ENCODE results near the gene PPIG.

PPIG gene

GRCh38 chr2:169584005-169584877, at the start of gene PPIG:
Gene PPIG (plus strand): TSS chr2:169584351. CDS start chr2:169604042, 19,691 bp downstream.
- TF ChIP-seq GATA2 (IDR thresholded peaks at IDR 0.05; ENCODE audit: low read depth, low read length) = no peak
- no peak for TF ChIP-seq GATA3 (IDR thresholded peaks at IDR 0.05; ENCODE audit: low read depth, low read length)

DNA sequence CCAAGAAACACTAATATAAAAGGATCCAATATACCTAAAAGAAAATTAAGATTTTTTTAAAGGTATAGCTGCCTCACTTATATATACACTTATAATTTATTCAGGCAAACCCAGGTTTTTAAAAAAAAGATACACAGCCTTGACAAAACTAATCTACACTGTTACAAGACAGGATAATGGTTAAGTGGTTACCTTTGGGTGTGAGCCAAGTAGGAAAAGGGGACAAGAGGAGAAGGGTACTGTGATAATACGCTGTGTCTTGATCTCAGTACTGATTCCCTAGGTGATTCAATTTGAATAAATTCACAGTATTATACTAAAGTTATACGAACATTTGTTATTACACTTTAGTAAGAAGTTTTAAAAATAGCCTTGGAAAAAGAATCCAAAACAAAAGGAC, 44.0 kb upstream of the PPIG start:
- TF ChIP-seq GATA3 (IDR thresholded peaks at IDR 0.05; ENCODE audit: low read depth, low read length) = no peak
- no peak for TF ChIP-seq GATA2 (IDR thresholded peaks at IDR 0.05; ENCODE audit: low read depth, low read length)

- no peak for TF ChIP-seq GATA3 (IDR thresholded peaks at IDR 0.05; ENCODE audit: low read depth, low read length)
- no peak for TF ChIP-seq GATA2 (IDR thresholded peaks at IDR 0.05; ENCODE audit: low read depth, low read length)
Measured at GRCh38 chr2:169542433-169542832, 41.7 kb upstream of the PPIG start.

- no peak for TF ChIP-seq GATA2 (IDR thresholded peaks at IDR 0.05; ENCODE audit: low read depth, low read length)
- no peak for TF ChIP-seq GATA3 (IDR thresholded peaks at IDR 0.05; ENCODE audit: low read depth, low read length)
Measured at GRCh38 chr2:169546756-169547155, 37.4 kb upstream of the PPIG start.

DNA sequence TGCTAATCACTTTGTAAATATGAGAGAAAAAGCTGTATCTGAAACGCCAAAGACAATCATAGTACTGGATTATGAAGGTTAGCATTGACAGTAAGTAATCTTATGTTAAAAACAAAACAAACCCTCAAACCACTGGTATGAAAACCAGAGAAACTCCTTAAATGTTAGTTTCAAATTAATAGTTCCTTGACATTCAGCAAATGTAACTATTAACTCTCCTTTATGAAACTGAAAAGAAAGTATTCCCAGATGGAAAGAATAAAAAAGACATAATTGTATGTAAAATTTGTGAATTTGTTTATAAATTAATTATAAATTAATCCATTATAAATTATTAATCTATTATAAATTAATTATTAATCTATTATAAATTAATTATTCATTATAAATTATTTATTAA, 22.8 kb upstream of the PPIG start:
- TF ChIP-seq GATA3 (IDR thresholded peaks at IDR 0.05; ENCODE audit: low read depth, low read length) (no peak), GATA2 (IDR thresholded peaks at IDR 0.05; ENCODE audit: low read depth, low read length) (no peak)

- no peak for TF ChIP-seq GATA2 (IDR thresholded peaks at IDR 0.05; ENCODE audit: low read depth, low read length)
- TF ChIP-seq GATA3 (IDR thresholded peaks at IDR 0.05; ENCODE audit: low read depth, low read length) = no peak
Measured at GRCh38 chr2:169562519-169562918, 21.6 kb upstream of the PPIG start.

- TF ChIP-seq GATA2 (IDR thresholded peaks at IDR 0.05; ENCODE audit: low read depth, low read length) (no peak), GATA3 (IDR thresholded peaks at IDR 0.05; ENCODE audit: low read depth, low read length) (no peak)
Measured at GRCh38 chr2:169565686-169566085, 18.5 kb upstream of the PPIG start.

GRCh38 chr2:169569948-169570347, 14.2 kb upstream of the PPIG start:
- TF ChIP-seq GATA3 (IDR thresholded peaks at IDR 0.05; ENCODE audit: low read depth, low read length) = no peak
- TF ChIP-seq GATA2 (IDR thresholded peaks at IDR 0.05; ENCODE audit: low read depth, low read length) = no peak

DNA sequence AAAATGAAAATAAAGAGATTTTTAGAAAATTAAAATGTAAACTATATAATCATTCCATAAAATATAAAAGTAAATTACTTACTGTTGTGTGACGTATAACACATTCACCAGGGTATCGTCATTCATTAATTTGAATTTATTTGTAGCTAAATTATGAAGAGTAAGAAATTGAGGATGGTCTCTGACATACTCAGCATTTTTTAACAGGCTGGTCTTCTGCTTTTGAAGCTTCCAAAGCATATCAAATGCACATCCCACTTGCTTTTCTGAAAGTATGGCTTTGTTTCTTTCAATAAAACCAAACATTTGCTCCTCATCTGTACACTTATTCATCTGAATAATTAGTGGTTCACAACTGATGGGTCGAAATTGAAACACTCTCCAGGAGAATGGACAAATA, 12.6 kb upstream of the PPIG start:
- TF ChIP-seq GATA3 (IDR thresholded peaks at IDR 0.05; ENCODE audit: low read depth, low read length) = no peak
- no peak for TF ChIP-seq GATA2 (IDR thresholded peaks at IDR 0.05; ENCODE audit: low read depth, low read length)

- TF ChIP-seq GATA2 (IDR thresholded peaks at IDR 0.05; ENCODE audit: low read depth, low read length) = no peak
- no peak for TF ChIP-seq GATA3 (IDR thresholded peaks at IDR 0.05; ENCODE audit: low read depth, low read length)
Measured at GRCh38 chr2:169572189-169572588, 12.0 kb upstream of the PPIG start.

GRCh38 chr2:169572821-169573159, 11.4 kb upstream of the PPIG start:
- TF ChIP-seq GATA2 (IDR thresholded peaks at IDR 0.05; ENCODE audit: low read depth, low read length) = no peak

- TF ChIP-seq GATA3 (IDR thresholded peaks at IDR 0.05; ENCODE audit: low read depth, low read length) = no peak
- no peak for TF ChIP-seq GATA2 (IDR thresholded peaks at IDR 0.05; ENCODE audit: low read depth, low read length)
Measured at GRCh38 chr2:169573160-169573973, 10.8 kb upstream of the PPIG start, which contains the start of gene FASTKD1. Gene FASTKD1 (minus strand): TSS chr2:169573865. CDS start chr2:169572029, 1,836 bp downstream.

- TF ChIP-seq GATA2 (IDR thresholded peaks at IDR 0.05; ENCODE audit: low read depth, low read length) (no peak), GATA3 (IDR thresholded peaks at IDR 0.05; ENCODE audit: low read depth, low read length) (no peak)
Measured at GRCh38 chr2:169573974-169574299, 10.2 kb upstream of the PPIG start.

GRCh38 chr2:169579044-169579443, 5.1 kb upstream of the PPIG start:
- TF ChIP-seq GATA2 (IDR thresholded peaks at IDR 0.05; ENCODE audit: low read depth, low read length) = no peak
- no peak for TF ChIP-seq GATA3 (IDR thresholded peaks at IDR 0.05; ENCODE audit: low read depth, low read length)

DNA sequence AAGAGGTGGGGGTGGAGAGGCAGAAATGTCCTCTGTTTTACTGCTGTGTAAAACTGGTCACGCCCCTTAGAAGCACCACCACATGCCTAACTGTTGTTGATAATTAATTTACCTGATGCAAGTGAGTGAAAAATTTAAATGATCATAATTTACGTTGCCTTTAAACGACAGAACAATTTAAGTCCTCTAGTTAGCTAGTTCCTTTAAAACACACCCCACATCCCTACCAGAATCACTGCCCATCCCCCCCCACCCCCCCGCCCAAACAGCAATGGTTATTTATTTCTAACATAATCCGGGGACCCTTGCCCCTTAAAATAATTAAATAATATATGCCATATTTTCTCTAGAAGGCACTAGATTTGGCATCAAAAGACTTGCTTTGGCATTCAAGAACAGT, 633 bp upstream of the PPIG start:
- TF ChIP-seq GATA2 (IDR thresholded peaks at IDR 0.05; ENCODE audit: low read depth, low read length) (no peak), GATA3 (IDR thresholded peaks at IDR 0.05; ENCODE audit: low read depth, low read length) (no peak)

All from SH-SY5Y (cell line).